ENCODE results near the gene CCDC120.

Gene CCDC120

GRCh38 chrX:49058794-49059193, at the start of gene CCDC120:
Gene CCDC120, plus strand, starts transcription at chrX:49058999. Its CDS starts 3,043 bp downstream, at chrX:49062042.
- no peak for DNase-seq (ENCODE audit: low read depth)
- TF ChIP-seq, protein P1, sequence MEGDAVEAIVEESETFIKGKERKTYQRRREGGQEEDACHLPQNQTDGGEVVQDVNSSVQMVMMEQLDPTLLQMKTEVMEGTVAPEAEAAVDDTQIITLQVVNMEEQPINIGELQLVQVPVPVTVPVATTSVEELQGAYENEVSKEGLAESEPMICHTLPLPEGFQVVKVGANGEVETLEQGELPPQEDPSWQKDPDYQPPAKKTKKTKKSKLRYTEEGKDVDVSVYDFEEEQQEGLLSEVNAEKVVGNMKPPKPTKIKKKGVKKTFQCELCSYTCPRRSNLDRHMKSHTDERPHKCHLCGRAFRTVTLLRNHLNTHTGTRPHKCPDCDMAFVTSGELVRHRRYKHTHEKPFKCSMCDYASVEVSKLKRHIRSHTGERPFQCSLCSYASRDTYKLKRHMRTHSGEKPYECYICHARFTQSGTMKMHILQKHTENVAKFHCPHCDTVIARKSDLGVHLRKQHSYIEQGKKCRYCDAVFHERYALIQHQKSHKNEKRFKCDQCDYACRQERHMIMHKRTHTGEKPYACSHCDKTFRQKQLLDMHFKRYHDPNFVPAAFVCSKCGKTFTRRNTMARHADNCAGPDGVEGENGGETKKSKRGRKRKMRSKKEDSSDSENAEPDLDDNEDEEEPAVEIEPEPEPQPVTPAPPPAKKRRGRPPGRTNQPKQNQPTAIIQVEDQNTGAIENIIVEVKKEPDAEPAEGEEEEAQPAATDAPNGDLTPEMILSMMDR (IDR thresholded peaks at IDR 0.05; ENCODE audit: control insufficient read depth, extremely low read depth, insufficient read depth) = no peak
- H3K4me3 ChIP-seq (ENCODE audit: low read depth, low read length) = peak within 1 kb of the TSS; percentile 75

GRCh38 chrX:49019050-49019449, 39.7 kb upstream of the CCDC120 start:
- TF ChIP-seq, protein P1 (IDR thresholded peaks at IDR 0.05; ENCODE audit: control insufficient read depth, extremely low read depth, insufficient read depth) = no peak
- H3K4me3 ChIP-seq (ENCODE audit: low read depth, low read length) = no peak overlapping the region
- no peak for DNase-seq (ENCODE audit: low read depth)

- DNase-seq (ENCODE audit: low read depth) = no peak
- TF ChIP-seq, protein P1 (IDR thresholded peaks at IDR 0.05; ENCODE audit: control insufficient read depth, extremely low read depth, insufficient read depth) = no peak
- no peak overlapping the region for H3K4me3 ChIP-seq (ENCODE audit: low read depth, low read length)
Measured at GRCh38 chrX:49019599-49020249, 39.1 kb upstream of the CCDC120 start.

DNA sequence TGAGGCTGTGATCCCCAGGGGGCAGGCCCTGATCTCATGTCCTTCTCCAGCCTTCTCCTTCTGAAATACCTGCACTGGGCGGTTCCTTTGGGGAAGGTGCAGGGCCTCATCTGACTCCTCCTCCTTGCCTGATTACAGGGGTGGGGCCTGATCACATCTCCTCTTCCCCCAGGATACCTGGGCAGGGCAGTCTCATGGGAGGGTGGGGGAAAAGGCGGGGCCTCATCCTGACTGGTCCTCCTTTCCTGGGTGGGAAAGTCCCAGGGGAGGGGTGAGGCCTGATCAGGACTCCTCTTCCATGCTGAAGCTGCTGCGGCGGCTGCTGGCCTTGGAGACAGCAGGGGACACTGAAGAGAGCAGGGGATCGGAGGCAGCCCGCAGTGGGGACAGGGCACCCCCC, 28.9 kb upstream of the CCDC120 start:
- no peak for DNase-seq (ENCODE audit: low read depth)

GRCh38 chrX:49030283-49030682, 28.5 kb upstream of the CCDC120 start:
- TF ChIP-seq, protein P1 (IDR thresholded peaks at IDR 0.05; ENCODE audit: control insufficient read depth, extremely low read depth, insufficient read depth) = no peak
- H3K4me3 ChIP-seq (ENCODE audit: low read depth, low read length) = no peak overlapping the region
- no peak for DNase-seq (ENCODE audit: low read depth)

More for the DNA sequence above, 28.9 kb upstream of the CCDC120 start:
- no peak overlapping the region for H3K4me3 ChIP-seq (ENCODE audit: low read depth, low read length)
- TF ChIP-seq, protein P1 (IDR thresholded peaks at IDR 0.05; ENCODE audit: control insufficient read depth, extremely low read depth, insufficient read depth) = no peak

DNA sequence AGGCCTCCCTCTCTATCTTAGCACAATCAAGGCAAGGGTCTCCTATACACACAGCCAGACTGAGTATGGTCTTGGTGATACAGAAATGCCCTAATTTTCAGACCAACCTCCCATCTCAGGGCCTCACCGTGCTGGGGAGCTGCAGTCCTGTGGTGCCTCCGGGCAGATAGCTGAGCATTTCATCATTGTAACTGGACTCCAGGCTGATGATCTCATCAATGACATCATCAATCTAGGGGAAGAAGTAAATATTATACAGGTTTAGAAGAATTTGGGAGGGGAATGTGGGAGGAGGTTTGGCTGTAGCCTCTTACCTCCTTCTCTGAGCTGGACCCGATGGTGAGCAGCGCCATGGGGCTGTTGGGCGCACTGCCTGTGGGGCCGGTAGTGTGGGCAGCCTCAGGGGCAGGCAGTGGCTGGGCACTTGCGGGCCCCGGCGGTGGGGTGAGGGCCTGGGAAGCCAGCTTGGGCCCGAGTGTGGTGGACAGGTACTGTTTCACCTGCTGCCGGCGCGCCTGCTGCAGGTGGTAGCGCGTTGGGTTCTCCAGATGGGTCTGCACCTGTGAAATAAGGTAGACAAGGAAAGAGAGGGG, 20.8 kb upstream of the CCDC120 start:
- no peak overlapping the region for H3K4me3 ChIP-seq (ENCODE audit: low read depth, low read length)
- TF ChIP-seq, protein P1 (IDR thresholded peaks at IDR 0.05; ENCODE audit: control insufficient read depth, extremely low read depth, insufficient read depth) = no peak
- DNase-seq (ENCODE audit: low read depth) = no peak
